Measurements from ENCODE around the gene MAML2. TPM values are rescaled to one million over a fixed set of nuclear protein-coding genes. Genes with fewer than 3 reads are reported as not detected.

The MAML2 gene
- total RNA-seq, 1 experiment from 2014 or later: 2.9 TPM

- Histone ChIP-seq H3K9me3 (ENCODE audit: control insufficient read depth, insufficient read depth, low read depth, low read length) (peaks cover 14% of the 10 kb centered on the region; the same call in 1 of the 2 replicates), H3K36me3 (ENCODE audit: control insufficient read depth, insufficient read depth, low read length) (no peaks in the 10 kb centered on the region), H3K4me1 (ENCODE audit: control insufficient read depth, insufficient read depth, low read length) (no peaks in the 10 kb centered on the region), H3K27me3 (ENCODE audit: control insufficient read depth, insufficient read depth, low read length) (no peaks in the 10 kb centered on the region), H3K27ac (ENCODE audit: low read length) (no peak overlapping the region), H3K4me3 (ENCODE audit: low read depth in 2 of 2, low read length in 2 of 2) (no peak overlapping the region)
- in situ Hi-C loops (cut with HindIII; ENCODE audit: low pct_unique_long_range_greater_than_20kb, low sequenced_read_pairs) (no loop called here), intact Hi-C loops (cut with micrococcal nuclease; ENCODE audit: unreplicated experiment) (no loop called here)
- no peak for ATAC-seq
- DNase-seq (ENCODE audit: low read depth, low spot score): no peak
- no TSS peak for BruUV-seq (replicated peaks)
- ChIA-PET POLR2A (no interaction called here), CTCF (no interaction called here)
- TF ChIP-seq POLR2AphosphoS5 (IDR thresholded peaks at IDR 0.05; ENCODE audit: low read depth, low read length) (no peak), CTCF (IDR thresholded peaks at IDR 0.05) (no peak), SIN3A (IDR thresholded peaks at IDR 0.05; ENCODE audit: borderline replicate concordance, insufficient read depth, low read depth, low read length) (no peak), REST (IDR thresholded peaks at IDR 0.05; ENCODE audit: insufficient read depth in 1 of 2, low read depth in 2 of 2, low read length in 1 of 2) (no peak), TCF7L2 (IDR thresholded peaks at IDR 0.05; ENCODE audit: low read depth, low read length) (no peak)
Measured at GRCh38 chr11:95944623-95945022, 398.4 kb downstream of the MAML2 start.

- Histone ChIP-seq H3K27me3 (ENCODE audit: control insufficient read depth, insufficient read depth, low read length) (no peaks in the 10 kb centered on the region), H3K9me3 (ENCODE audit: control insufficient read depth, insufficient read depth, low read depth, low read length) (peaks cover 14% of the 10 kb centered on the region; the same call in 1 of the 2 replicates), H3K27ac (ENCODE audit: low read length) (no peak overlapping the region), H3K4me3 (ENCODE audit: low read depth in 2 of 2, low read length in 2 of 2) (no peak overlapping the region), H3K36me3 (ENCODE audit: control insufficient read depth, insufficient read depth, low read length) (no peaks in the 10 kb centered on the region), H3K4me1 (ENCODE audit: control insufficient read depth, insufficient read depth, low read length) (no peaks in the 10 kb centered on the region)
- POLR2A ChIA-PET: no interaction called here
- CTCF ChIA-PET: no interaction called here
- no peak for TF ChIP-seq SIN3A (IDR thresholded peaks at IDR 0.05; ENCODE audit: borderline replicate concordance, insufficient read depth, low read depth, low read length)
- TF ChIP-seq TCF7L2 (IDR thresholded peaks at IDR 0.05; ENCODE audit: low read depth, low read length): no peak
- no peak for TF ChIP-seq REST (IDR thresholded peaks at IDR 0.05; ENCODE audit: insufficient read depth in 1 of 2, low read depth in 2 of 2, low read length in 1 of 2)
- no peak for TF ChIP-seq CTCF (IDR thresholded peaks at IDR 0.05)
- no peak for TF ChIP-seq POLR2AphosphoS5 (IDR thresholded peaks at IDR 0.05; ENCODE audit: low read depth, low read length)
- DNase-seq (ENCODE audit: low read depth, low spot score) (no peak), ATAC-seq (no peak)
- intact Hi-C loops (cut with micrococcal nuclease; ENCODE audit: unreplicated experiment): no loop called here
- in situ Hi-C loops (cut with HindIII; ENCODE audit: low pct_unique_long_range_greater_than_20kb, low sequenced_read_pairs): no loop called here
- BruUV-seq (replicated peaks): no TSS peak
Measured at GRCh38 chr11:95943546-95943945, 399.4 kb downstream of the MAML2 start.

Measured in Panc1 (cell line).